Hepatocyte (in vitro differentiated cells): ENCODE results near the gene DNAAF9. TPM values are rescaled to one million over a fixed set of nuclear protein-coding genes. Genes with fewer than 3 reads are reported as not detected.

Source experiments
- DNase-seq: peaks from one replicate; pipeline ENCODE4 v3.0.0-alpha.2; 2016; ENCODE audit warnings: low spot score
- H2AFZ ChIP-seq: fragments of 200-600 bp; sonication (generic); 2 replicates; pipeline ENCODE4 v1.6.0; 2016; ENCODE audit warnings: antibody characterized with exemption, mild to moderate bottlenecking
- H3K27ac ChIP-seq: fragments of 200-600 bp; sonication (generic); 2 replicates; pipeline ENCODE4 v1.5.1; 2016; ENCODE audit warnings: mild to moderate bottlenecking
- H3K27me3 ChIP-seq: fragments of 200-600 bp; sonication (generic); 2 replicates; pipeline ENCODE4 v1.6.1; 2016
- H3K36me3 ChIP-seq: fragments of 200-600 bp; sonication (generic); replicated peaks from 2 replicates; pipeline ENCODE4 v1.5.1; 2016; ENCODE audit warnings: low read depth; ENCODE audit not compliant: insufficient read depth
- H3K4me1 ChIP-seq: fragments of 200-600 bp; sonication (generic); 2 replicates; pipeline ENCODE4 v1.5.1; 2016; ENCODE audit warnings: mild to moderate bottlenecking, moderate library complexity; ENCODE audit not compliant: insufficient read depth
- H3K4me2 ChIP-seq: fragments of 200-600 bp; sonication (generic); 2 replicates; pipeline ENCODE4 v1.6.0; 2016
- H3K4me3 ChIP-seq: fragments of 200-600 bp; sonication (generic); 2 replicates; pipeline ENCODE4 v1.5.1; 2016; ENCODE audit warnings: mild to moderate bottlenecking
- H3K79me2 ChIP-seq: fragments of 200-600 bp; sonication (generic); 2 replicates; pipeline ENCODE4 v1.6.0; 2017; ENCODE audit warnings: mild to moderate bottlenecking
- H3K9me2 ChIP-seq: fragments of 200-600 bp; sonication (generic); replicated peaks from 2 replicates; pipeline ENCODE4 v1.6.0; 2017; ENCODE audit warnings: mild to moderate bottlenecking; ENCODE audit not compliant: insufficient read depth
- H3K9me3 ChIP-seq: fragments of 200-600 bp; sonication (generic); 2 replicates; pipeline ENCODE4 v1.5.1; 2016; ENCODE audit warnings: low read depth, mild to moderate bottlenecking
- H4K20me1 ChIP-seq: fragments of 200-600 bp; sonication (generic); 2 replicates; pipeline ENCODE4 v1.6.0; 2016; ENCODE audit warnings: mild to moderate bottlenecking; ENCODE audit not compliant: insufficient read depth, poor library complexity, severe bottlenecking
- EZH2 ChIP-seq: fragments of 200-600 bp; sonication (generic); IDR thresholded peaks from 2 replicates; pipeline ENCODE4 v1.6.1; 2016; ENCODE audit warnings: antibody characterized with exemption, mild to moderate bottlenecking, borderline replicate concordance
- EZH2phosphoT487 ChIP-seq: fragments of 200-600 bp; sonication (generic); IDR thresholded peaks from one replicate; pipeline ENCODE4 v1.6.1; 2018; ENCODE audit warnings: antibody characterized with exemption, mild to moderate bottlenecking, low read depth, moderate library complexity; ENCODE audit not compliant: unreplicated experiment, severe bottlenecking
- WGBS: methylation state at CpG from one replicate; pipeline ENCODE4 v1.1.6; 2016; ENCODE audit warnings: low lambda C conversion rate; ENCODE audit errors: missing lambda C conversion rate; 5-methylcytosine and 5-hydroxymethylcytosine counted together
- polyA plus RNA-seq: library from polyadenylated mRNA; unstranded; fragments of >200 nt; fragmentation: Nextera tagmentation; extraction: Ambion mirVana; gene quantifications from 2 replicates; pipeline ENCODE4 v1.2.1, GENCODE V29; 2016
- total RNA-seq: library from RNA; depleted of rRNA; stranded (reverse); fragments of >200 nt; gene quantifications from 2 replicates; pipeline ENCODE4 v1.2.3, GENCODE V29; 2014
- TF ChIP-seq, protein P1 (sequence below): fragments of 200-600 bp; sonication (generic); IDR thresholded peaks from 2 replicates; pipeline ENCODE4 v1.5.1; 2016; ENCODE audit warnings: antibody characterized with exemption, mild to moderate bottlenecking; ENCODE audit not compliant: poor library complexity

DNAAF9 gene
- total and polyA plus RNA-seq, 2 experiments from 2014 or later = 4.7 to 11.9 TPM

DNA sequence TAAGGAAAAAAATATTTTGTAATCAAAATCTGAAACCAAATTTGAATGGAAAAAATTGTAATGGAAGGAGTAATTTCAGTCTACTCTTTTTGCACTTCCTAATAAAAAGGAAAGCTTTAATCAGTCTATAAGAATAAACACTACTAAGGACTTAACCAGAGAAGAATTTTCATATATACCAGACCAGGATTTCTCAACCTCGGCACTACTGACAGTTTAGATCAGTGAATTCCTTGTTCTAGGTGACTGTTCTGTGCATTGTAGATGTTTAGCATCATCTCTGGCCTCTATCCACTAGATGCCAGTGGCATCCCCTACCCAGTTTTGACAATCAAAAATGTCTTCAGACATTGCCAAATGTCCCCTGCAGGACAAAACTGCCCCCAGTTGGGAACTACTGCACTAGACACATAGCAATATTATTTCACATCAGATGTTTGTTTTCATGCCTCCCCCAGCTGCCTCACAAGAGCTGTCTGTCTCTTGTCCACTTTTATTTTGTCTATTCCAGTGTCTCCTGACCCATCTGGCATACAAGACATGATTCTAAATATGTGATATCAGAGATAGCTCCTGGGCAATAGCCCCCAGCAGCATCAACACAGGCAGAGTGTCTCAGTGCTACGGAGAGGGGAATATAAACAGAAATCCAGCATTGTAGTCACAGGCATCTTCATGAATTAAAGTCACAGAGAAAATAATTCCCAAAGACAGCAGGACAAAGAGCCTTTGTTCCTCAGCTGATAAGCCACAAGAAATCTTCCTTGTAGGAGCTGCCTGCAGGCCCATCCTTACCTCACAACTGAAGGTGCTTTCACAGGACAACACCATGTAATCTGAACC lies 27.0 kb downstream of the DNAAF9 start:
- whole genome bisulfite sequencing = 83% methylated on average over 2 of the region's 2 CpGs
- Histone ChIP-seq H3K9me2 (no peaks in the 10 kb centered on the region), H3K27me3 (no peaks in the 10 kb centered on the region), H3K4me2 (no peak overlapping the region), H3K4me3 (no peak overlapping the region), H4K20me1 (peaks cover 30% of the 10 kb centered on the region), H3K4me1 (no peaks in the 10 kb centered on the region), H3K79me2 (peaks cover 47% of the 10 kb centered on the region), H3K27ac (no peak overlapping the region), H3K9me3 (no peaks in the 10 kb centered on the region), H3K36me3 (no peaks in the 10 kb centered on the region), H2AFZ (no peak overlapping the region)
- DNase-seq = no peak
- TF ChIP-seq EZH2 (no peak), EZH2phosphoT487 (no peak)
- TF ChIP-seq, protein P1, sequence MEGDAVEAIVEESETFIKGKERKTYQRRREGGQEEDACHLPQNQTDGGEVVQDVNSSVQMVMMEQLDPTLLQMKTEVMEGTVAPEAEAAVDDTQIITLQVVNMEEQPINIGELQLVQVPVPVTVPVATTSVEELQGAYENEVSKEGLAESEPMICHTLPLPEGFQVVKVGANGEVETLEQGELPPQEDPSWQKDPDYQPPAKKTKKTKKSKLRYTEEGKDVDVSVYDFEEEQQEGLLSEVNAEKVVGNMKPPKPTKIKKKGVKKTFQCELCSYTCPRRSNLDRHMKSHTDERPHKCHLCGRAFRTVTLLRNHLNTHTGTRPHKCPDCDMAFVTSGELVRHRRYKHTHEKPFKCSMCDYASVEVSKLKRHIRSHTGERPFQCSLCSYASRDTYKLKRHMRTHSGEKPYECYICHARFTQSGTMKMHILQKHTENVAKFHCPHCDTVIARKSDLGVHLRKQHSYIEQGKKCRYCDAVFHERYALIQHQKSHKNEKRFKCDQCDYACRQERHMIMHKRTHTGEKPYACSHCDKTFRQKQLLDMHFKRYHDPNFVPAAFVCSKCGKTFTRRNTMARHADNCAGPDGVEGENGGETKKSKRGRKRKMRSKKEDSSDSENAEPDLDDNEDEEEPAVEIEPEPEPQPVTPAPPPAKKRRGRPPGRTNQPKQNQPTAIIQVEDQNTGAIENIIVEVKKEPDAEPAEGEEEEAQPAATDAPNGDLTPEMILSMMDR = no peak

DNA sequence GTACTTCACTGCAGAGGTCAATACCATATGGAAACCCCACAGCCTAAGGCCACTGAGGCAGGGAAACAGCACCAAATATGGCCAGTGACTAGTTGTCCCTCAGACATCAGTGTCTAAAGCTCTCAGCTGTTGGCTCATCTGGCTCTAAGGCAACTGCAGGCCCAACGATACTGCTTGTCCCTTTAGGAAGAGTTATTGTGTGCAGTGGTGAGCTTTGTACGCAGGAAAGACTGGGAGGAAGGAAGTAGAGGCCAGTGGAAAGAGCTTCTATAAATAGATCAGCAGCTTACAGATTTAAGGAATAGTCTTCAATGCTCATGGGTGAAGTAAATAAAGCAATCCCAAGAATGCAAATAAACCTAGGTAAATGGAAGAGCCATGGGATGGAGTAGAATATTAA lies 29.3 kb downstream of the DNAAF9 start:
- H3K36me3 ChIP-seq = peaks cover 5% of the 10 kb centered on the region
- H3K4me3 ChIP-seq = no peak overlapping the region
- H3K9me2 ChIP-seq = no peaks in the 10 kb centered on the region
- H3K9me3 ChIP-seq = no peaks in the 10 kb centered on the region
- no peak for DNase-seq
- peaks cover 17% of the 10 kb centered on the region for H4K20me1 ChIP-seq
- WGBS = 87% methylated on average over 2 of the region's 2 CpGs
- no peaks in the 10 kb centered on the region for H3K4me1 ChIP-seq
- H3K79me2 ChIP-seq = peaks cover 24% of the 10 kb centered on the region
- no peak overlapping the region for H3K27ac ChIP-seq
- no peaks in the 10 kb centered on the region for H3K27me3 ChIP-seq
- no peak overlapping the region for H3K4me2 ChIP-seq
- H2AFZ ChIP-seq = no peak overlapping the region
- TF ChIP-seq EZH2phosphoT487 (no peak), EZH2 (no peak)
- TF ChIP-seq, protein P1 = no peak

GRCh38 chr20:3377644-3378043 lies 29.8 kb downstream of the DNAAF9 start:
- no peaks in the 10 kb centered on the region for H3K9me2 ChIP-seq
- no peaks in the 10 kb centered on the region for H3K9me3 ChIP-seq
- 91% methylated on average over 2 of the region's 2 CpGs for WGBS
- H3K36me3 ChIP-seq = peaks cover 5% of the 10 kb centered on the region
- TF ChIP-seq EZH2phosphoT487 = no peak
- no peak for TF ChIP-seq EZH2
- TF ChIP-seq, protein P1 = no peak
- H3K4me3 ChIP-seq = no peak overlapping the region
- DNase-seq = no peak
- H3K79me2 ChIP-seq = peaks cover 20% of the 10 kb centered on the region
- H4K20me1 ChIP-seq = peaks cover 17% of the 10 kb centered on the region
- H2AFZ ChIP-seq = no peak overlapping the region
- no peaks in the 10 kb centered on the region for H3K4me1 ChIP-seq
- H3K4me2 ChIP-seq = no peak overlapping the region
- no peak overlapping the region for H3K27ac ChIP-seq
- H3K27me3 ChIP-seq = no peaks in the 10 kb centered on the region
